ENCODE results near the gene MORC3.

DNA sequence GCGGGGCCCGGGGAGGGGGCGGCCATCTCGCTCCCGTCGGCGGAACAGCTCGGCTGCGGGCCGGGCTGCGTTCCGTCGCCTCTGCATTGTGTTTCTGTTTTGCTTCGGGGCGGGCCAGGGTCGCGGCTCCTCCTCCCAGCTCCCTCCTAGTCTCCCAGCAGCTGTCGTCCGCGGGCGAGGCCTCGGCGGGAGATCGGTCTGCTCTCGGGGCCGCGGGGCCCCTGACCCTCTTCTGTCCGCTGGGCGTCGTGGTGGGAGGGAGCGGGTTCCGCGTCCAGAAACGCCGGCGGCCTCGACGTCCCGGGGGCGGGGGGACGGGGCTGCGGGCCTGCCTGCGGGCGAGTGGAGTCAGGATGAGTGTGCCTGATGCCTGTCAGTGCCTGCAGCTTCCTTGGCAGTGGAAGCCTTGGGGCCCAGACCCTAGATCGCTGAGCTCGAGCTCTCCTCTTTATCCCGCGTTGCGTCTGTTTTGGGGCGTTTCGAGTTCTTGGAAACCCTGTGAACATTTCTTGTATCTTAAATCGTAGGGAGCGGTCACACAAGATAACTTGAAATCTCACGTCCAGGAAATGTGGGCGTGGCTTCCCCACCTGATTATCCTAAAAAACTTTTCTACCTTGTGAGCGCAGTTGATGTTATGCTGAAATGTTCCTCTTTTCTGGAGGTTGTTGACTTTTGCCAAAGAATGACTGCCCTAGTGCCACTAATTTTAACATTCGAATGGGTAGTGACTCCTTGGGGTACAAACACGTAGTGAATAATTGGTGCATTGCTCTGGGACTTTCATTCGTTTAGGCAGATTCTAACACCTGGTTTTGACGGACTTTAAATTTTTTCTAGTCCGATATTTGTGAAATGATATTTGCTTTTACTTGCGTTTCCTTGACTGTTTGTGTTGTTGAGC is 676 bp downstream of the MORC3 start:
- TF ChIP-seq POLR2A (IDR thresholded peaks at IDR 0.05): no peak
- TF ChIP-seq, protein P1, sequence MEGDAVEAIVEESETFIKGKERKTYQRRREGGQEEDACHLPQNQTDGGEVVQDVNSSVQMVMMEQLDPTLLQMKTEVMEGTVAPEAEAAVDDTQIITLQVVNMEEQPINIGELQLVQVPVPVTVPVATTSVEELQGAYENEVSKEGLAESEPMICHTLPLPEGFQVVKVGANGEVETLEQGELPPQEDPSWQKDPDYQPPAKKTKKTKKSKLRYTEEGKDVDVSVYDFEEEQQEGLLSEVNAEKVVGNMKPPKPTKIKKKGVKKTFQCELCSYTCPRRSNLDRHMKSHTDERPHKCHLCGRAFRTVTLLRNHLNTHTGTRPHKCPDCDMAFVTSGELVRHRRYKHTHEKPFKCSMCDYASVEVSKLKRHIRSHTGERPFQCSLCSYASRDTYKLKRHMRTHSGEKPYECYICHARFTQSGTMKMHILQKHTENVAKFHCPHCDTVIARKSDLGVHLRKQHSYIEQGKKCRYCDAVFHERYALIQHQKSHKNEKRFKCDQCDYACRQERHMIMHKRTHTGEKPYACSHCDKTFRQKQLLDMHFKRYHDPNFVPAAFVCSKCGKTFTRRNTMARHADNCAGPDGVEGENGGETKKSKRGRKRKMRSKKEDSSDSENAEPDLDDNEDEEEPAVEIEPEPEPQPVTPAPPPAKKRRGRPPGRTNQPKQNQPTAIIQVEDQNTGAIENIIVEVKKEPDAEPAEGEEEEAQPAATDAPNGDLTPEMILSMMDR (IDR thresholded peaks at IDR 0.05): no peak

Data from sigmoid colon (tissue), 3 donors.